Retinal pigment epithelial cell (primary cell): ENCODE data around the gene RIC3.

Source experiments
- DNase-seq: peaks from one replicate; pipeline ENCODE4 v3.0.0-alpha.2; 2010; ENCODE audit warnings: low read depth
- H3K4me3 ChIP-seq: 2 replicates; pipeline ENCODE4 v1.5.1; 2011; ENCODE audit warnings: mild to moderate bottlenecking, low read length, control low read depth, moderate library complexity
- TF ChIP-seq, protein P1 (sequence below): conservative IDR thresholded peaks from 2 replicates; pipeline ENCODE4 v1.5.1; 2011; ENCODE audit warnings: low read depth, low read length, control low read depth, inconsistent platforms

The RIC3 gene

DNA sequence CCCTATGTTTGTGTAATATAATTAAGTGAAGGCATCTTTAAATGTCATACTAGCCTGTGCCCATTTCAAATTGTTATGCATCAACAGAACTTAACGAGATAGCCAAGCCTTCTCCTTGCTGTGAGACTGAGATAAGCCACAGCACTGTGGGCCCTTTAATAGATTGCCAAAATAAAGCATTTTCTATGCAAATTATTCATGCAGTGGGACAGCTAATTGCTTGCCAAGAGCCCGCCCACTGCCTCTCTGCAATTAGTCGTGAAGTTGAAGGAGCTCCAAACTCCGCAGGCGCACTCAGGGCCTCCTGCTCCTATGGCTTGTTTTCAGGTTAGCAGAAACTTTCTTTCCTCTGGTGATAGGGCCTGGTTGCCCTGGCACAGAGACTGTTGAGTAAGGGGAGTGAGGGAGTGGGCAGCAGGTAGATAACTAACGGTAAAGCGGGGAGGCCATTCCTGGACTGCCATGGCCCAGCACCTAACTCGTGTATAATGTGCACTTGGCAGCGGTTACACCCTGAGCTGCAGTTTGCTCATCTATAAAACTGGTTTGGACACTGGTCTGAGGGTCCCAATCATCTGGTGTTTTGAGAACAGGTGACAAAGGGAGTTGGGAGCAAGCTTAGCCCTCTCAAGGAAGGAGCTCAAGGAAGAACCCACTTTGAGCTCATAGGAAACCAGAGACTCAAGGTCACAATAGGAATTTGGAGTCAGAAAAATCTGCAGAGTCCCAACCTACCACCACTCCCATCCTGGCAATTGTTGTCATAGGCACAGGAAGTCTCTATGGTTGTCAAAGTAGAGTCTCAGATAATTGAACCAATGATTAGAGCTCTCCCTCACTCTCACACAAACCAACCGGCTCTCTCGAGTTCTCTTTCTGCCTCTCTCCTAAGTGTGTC, 33.9 kb upstream of the RIC3 start:
- TF ChIP-seq, protein P1, sequence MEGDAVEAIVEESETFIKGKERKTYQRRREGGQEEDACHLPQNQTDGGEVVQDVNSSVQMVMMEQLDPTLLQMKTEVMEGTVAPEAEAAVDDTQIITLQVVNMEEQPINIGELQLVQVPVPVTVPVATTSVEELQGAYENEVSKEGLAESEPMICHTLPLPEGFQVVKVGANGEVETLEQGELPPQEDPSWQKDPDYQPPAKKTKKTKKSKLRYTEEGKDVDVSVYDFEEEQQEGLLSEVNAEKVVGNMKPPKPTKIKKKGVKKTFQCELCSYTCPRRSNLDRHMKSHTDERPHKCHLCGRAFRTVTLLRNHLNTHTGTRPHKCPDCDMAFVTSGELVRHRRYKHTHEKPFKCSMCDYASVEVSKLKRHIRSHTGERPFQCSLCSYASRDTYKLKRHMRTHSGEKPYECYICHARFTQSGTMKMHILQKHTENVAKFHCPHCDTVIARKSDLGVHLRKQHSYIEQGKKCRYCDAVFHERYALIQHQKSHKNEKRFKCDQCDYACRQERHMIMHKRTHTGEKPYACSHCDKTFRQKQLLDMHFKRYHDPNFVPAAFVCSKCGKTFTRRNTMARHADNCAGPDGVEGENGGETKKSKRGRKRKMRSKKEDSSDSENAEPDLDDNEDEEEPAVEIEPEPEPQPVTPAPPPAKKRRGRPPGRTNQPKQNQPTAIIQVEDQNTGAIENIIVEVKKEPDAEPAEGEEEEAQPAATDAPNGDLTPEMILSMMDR = no peak
- no peak for DNase-seq
- H3K4me3 ChIP-seq = no peak overlapping the region

GRCh38 chr11:8201644-8202365, 33.0 kb upstream of the RIC3 start:
- DNase-seq = no peak
- no peak overlapping the region for H3K4me3 ChIP-seq
- TF ChIP-seq, protein P1 = no peak

- DNase-seq = no peak
- no peak overlapping the region for H3K4me3 ChIP-seq
- TF ChIP-seq, protein P1 = no peak
Measured at GRCh38 chr11:8199676-8200075, 30.9 kb upstream of the RIC3 start.

- DNase-seq = no peak
- H3K4me3 ChIP-seq = no peak overlapping the region
- TF ChIP-seq, protein P1 = no peak
Measured at GRCh38 chr11:8196749-8197148, 27.9 kb upstream of the RIC3 start.

DNA sequence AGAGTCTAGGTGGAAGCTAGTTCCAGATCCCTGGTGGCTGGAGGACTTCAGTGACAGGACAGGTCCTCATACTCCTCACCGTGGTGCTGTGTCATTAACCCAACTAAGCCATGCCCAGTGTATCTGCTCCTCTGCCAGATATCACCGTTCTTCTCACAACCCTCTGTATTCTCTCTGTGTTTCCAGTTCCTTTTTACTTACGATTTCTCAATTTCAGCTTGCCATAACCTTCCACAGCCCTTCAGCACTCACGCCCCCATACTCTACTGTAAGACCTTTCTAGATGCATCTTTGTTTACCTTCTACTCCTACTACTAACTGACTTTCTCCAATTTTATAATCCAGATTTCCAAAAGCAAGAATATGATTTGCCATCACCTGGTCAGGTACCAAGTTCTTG, 26.1 kb upstream of the RIC3 start:
- no peak overlapping the region for H3K4me3 ChIP-seq
- no peak for DNase-seq
- TF ChIP-seq, protein P1 = no peak

DNA sequence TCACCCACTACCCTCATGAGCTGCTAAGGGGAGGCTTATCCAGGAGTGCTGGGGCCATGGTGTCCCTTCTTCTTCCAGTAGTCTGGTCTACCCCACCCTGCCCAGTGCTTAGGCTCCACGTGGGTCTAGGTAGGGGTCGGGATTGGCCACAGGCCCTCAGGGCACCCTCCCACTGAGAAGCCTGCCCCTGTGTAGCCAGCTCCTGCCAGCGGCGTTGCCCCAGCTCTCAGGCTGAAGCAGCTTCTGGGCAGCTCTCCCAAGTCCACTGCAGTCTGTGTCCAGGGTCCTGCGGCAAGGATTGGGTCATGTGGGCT, 24.0 kb upstream of the RIC3 start:
- no peak overlapping the region for H3K4me3 ChIP-seq

More for the DNA sequence above, 24.0 kb upstream of the RIC3 start:
- no peak for DNase-seq
- TF ChIP-seq, protein P1 = no peak
